HG02973 (cell line): ENCODE results near the gene TADA2A.

Experiments used
- ATAC-seq: cut with Tn5 transposase; IDR thresholded peaks from one replicate; pipeline ENCODE4 v1.9.1; 2021; ENCODE audit warnings: moderate library complexity; ENCODE audit not compliant: unreplicated experiment

TADA2A gene, protein sequence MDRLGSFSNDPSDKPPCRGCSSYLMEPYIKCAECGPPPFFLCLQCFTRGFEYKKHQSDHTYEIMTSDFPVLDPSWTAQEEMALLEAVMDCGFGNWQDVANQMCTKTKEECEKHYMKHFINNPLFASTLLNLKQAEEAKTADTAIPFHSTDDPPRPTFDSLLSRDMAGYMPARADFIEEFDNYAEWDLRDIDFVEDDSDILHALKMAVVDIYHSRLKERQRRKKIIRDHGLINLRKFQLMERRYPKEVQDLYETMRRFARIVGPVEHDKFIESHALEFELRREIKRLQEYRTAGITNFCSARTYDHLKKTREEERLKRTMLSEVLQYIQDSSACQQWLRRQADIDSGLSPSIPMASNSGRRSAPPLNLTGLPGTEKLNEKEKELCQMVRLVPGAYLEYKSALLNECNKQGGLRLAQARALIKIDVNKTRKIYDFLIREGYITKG

DNA sequence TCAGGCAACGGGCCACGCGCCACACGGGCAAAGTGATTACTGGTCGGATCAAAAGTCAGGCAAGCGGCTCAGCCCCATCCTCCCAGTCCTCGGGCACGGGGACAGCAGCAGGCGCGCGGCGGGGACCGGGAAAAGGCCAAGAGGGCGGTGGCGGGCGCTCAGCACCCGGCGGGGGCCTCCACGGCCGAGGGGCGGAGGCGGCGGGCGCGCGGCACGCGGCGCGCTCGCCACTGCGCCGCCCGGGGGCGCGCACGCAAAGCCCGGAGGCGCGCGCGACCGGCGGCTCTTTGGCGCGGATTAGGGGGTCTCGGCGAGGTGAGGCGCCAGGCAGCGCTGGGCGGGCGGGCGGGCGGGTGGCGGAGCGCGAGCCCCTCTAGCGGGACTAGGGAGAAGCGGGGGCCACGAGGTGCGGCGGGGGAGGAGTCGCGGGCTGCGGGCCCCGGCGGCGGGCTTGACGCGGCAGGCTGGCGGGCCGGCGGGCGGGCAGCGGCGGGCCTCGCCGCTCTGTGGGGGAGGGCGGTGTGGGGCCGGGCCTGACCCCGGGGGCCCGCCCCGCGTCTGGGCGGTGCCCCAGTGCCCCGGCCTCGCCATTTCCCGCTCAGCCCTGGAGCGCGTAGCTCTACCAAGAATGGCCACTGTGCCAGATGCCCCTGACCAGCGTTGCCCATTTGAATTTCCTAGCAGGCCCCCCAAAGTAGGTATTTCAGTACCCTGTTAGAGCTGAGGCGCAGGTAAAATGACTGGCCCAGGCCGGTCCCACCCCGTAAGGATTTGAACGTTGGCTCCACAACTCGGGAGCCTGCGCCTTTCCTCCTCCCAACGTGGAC lies at the start of gene TADA2A, which contains the start of gene ACACA:
TADA2A (plus strand) TSS at position 252 of the 827 bp plus-strand sequence. CDS start 4,480 bp downstream, outside the sequence.
ACACA (minus strand) TSS at position 202 of the 827 bp plus-strand sequence. CDS start 537 bp downstream, outside the sequence.
- ATAC-seq, result peak; percentile 84

DNA sequence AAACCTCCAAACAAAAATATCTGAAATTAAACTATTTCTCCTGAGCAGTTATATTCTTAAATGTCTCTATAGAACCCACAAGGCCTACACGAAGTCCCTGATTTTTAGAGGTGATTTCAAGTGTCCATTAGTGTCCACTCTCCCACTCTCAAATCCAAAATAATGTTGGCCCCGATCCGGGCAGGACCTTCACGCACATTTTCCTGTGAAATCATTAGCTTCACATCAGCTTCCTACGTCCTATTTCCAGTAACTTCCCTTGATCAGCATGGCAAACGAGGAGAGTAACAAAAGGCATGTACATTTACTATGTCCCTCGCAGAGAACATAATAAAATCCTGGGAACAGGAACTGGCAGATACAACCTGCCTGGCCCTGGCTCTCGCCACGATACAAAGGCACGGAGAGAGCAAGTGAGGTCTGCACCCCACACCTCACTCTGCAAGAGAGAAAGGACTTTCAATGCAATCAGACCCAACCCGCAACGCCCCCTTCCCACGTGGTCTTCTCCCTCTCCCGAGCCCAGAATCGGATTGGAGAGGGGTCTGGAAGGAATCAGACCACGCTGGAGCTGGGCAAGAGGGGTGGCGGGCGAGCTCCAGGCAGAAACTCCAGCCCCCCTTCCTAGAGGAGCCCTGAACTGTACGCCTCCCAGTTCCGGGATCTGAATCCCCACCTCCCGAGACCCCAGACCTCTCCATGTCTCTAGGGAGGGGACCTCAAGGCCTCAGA lies 48.4 kb upstream of the TADA2A start:
- peak; percentile 12 for ATAC-seq

DNA sequence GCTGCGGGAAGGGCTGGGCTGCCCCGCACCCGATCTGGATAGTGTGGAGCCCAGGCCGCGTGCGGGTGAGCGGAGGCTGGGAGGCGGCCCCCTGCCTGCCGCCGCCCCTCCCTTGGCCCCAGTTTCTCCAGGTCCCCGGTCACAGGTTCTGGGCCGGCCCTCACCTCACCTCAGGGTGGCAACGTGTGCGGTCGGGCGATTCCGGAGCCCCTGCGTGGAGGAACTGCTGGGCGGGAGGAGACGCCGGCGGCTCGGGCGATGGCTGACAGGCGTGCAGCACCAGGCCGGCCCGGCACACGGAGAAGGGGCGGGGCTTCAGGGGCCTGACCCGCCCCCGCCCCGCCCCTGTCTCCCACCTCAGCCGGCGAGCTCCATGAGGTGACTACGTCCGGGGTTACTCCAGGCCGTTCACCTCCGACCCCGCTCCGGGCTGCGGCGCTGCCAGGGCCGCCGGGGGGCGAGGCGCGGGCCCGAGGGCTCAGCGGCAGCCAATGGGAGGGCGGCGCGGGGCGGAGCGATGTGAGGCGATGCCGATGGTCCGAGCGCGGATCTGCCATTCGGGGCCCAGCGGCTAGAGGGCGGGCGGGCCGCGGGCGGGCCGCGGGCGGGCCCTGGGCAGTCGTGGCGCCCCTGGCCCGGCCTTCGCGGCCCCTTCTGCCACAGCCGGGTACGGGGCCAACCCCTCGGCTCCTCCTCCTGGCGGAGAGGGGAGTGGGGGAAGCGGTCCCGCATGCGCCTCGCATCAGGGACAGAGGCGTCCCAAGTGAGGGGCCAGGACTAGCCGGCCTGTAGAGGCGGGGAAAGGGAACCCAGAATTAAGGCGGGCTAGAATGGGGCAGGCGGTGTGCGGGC lies 47.6 kb upstream of the TADA2A start:
- peak; percentile 94 for ATAC-seq

DNA sequence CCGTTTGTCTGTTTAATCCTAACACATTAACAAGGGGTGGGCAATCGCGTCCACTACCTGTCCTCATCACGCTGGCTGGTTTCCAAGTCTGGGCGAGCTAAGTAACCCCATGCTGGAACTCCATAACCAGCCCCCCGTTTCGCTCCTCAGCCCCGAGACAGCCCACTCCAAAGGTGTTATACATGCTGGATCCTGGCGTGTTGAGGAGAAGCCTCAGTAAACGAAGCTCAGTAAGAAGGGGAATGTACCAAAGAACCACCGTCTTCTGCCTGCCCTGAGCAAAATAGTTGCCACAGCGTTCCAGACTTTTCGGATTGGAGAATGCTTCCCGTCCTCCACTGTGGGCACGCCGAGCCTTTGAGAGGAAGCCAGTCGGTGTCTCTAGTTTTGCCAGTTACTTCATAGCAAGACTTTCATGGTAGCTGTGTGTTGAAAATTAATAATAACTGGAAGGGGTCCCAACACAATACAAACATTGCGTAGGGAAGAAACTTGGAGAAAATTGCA lies 47.0 kb upstream of the TADA2A start:
- ATAC-seq, result no peak

DNA sequence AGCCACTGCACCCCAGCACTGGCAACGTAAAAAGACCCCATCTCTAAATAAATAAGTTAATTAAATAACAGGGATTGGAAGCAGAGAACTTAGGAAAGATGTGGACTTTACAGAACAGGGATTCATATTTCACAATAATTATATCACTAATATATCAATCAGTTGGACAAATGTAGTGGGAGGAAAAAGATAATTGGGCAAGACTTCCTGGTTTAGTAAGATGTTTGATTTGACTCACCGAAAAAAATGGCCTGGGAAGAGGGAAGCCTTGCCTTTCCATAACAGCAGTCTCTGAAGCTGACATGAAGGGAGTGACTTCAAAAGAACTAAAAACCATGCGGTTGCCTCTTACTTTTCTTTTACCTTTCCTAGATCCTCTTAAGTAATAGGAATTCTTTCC lies 46.1 kb upstream of the TADA2A start:
- no peak for ATAC-seq

DNA sequence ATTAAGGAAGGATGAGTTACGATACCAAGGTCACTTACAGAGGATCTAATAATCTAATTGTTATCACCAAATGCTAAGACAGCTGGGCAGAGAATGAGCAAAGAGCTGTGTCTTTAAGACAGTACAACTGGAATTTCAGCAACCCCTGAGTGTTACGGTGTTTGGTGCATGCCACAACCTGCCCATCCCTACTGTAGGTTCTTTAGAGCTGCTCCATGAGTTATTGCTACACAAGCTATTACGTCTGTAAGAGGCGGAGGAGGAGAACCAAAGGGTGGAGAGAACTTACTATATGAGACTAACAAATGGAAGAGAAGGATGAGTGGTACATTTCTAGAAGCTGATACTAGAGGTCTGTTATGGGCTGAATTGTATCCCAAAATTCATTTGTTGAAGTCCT lies 45.1 kb upstream of the TADA2A start:
- no peak for ATAC-seq

DNA sequence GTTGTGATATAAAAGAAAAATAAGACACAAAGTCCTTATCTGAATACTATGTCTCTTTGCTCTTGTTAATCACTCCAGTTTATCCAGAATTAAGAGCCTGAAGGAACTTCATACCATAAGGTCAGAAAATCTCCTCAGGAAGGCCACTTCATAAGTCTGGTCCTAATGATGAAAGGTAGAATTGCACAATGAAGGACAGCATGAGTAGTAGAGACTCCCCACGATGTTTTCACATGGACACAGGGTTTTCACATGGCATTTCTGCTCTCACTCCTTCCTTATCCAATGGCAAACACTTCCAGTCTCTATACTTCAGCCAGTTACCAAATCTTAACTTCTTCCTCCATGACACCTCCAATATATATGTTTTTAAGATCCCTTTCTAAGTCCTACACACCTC lies 41.1 kb upstream of the TADA2A start:
- no peak for ATAC-seq

DNA sequence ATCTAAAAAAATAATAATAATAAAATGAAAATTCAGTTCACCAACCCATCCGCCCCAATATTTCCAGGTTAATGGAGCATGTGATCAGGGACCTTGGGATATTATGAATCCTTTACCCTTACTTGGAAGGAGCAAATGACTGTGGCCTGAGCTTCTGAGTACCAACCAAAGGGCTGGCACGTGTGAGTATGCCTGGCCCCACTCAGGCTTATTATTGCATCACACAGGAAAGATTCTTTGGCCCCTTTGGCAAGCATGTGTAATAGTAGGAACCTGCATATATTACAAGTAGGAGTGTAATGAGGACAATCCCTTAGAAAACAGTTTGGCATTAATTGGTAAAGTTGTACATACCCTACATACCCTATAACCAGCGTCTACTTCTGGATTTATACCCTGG lies 38.1 kb upstream of the TADA2A start:
- no peak for ATAC-seq

DNA sequence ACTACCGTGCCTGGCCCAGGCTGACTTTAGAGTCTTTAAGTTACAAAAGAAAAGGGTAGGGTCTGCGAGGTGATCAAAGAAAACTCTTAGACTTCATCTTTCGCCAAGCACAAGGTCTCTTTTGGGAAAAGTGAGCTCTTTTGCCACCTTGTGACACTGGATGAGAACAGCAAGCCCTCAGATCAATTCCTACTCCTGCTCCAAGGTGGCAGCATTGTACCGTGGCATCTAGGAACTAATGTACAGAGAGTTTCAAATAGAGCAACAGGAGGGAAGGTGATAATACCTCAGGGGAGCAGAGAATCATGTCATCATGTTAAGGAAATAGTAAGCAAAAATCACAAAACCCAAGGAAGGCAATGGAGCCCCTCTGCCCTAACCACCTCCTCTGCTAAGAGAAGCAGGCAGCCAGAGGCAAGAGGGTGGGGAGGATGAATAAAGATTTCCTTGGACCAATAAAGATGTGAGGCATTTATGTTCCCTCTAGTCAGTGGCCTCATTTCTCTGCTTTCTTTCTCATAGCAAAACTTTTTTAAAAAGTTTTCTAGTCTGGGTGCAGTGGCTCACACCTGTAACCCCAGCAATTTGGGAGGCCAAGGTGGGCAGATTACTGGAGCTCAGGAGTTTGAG lies 33.0 kb upstream of the TADA2A start:
- no peak for ATAC-seq

DNA sequence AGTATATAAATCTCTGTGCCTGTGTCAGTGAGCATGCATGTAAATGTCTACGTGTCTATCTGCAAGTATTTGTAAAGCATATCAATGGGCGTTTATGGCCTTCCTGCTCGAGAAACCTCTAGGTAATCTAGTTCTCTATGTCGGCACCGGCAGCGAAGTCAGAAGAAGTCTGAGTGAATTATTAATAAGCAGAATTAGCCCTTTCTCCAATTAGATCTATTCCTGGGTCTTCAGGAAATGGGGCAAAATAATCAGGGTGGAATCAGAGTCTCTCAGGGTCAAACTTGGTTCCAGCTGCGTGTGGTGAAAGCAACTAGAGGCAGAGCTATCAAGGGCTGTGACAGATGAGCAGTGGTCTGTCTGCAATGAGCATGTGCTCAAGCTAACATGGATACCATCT lies 31.0 kb upstream of the TADA2A start, which contains the start of gene C17orf78:
C17orf78 (plus strand) TSS at position 280 of the 400 bp plus-strand sequence; CDS start at position 388, 108 bp downstream.
- ATAC-seq, result no peak

DNA sequence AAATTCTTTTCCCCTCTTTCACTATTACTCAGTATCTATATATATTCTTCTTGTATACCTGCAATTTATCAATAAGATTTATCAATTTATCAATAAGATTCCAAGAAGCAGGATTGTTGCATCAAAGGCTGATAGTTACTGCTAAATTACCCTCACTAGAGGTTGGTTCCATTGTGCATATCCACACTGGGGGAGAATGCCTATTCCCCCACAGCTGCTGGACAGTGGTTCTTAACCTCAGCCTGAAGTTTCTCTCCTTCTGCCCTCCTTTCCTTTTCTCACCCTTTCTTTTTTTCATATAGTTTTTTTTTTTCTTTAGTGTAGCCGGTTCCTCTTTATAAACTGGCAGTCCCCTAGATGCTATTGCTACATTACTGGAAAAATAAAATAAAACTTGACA lies 24.6 kb upstream of the TADA2A start:
- ATAC-seq, result no peak

DNA sequence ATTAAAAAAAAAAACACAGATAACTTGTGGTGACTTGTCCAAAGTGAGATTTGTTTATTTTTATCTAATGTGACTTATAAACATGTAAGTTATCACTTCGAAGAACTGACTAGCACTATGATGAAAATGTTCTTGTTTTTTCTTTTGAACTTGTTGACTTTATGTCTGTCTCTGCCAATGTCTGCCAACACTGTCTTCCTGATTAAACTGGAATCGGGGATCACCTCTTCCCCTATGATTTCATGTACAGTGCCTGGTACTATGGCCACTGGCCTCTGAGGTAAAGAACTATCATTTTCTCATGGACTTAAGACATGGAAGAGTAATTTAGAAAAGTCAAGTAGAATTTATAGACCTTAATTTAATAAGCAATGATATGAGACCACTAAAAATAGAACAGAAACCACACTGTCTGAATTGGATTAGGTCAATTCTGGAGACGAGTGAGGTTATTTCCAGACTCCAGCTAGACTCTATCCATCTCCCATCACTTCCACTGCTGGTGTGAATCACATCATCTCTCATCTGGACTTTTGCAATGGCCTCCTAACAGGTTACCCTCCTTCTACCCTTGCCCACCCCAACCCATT lies 22.0 kb upstream of the TADA2A start:
- no peak for ATAC-seq

DNA sequence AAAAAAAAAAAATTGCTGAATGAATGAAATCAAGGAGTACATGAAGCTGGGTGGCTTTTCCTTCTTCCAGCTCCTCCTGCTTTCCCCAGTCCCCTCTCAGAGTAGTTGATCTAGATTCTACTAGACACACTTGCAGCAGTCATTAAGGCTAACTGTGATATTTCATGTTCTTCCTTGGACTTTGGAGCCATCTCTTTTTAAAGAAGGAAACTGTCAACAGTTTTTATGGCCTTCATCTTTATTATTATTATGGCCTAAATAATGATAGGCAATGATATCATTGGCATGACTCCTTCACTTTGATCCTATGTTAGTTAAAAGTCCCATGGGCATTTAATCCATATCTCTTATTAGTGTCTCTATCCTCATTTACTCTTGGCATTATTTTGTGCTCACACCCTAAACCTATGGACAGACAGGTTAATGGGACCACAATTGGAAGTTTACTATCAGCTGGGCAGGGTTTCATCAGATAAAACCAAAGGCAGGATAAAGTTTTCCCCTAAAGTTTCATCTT lies 21.2 kb upstream of the TADA2A start:
- no peak for ATAC-seq

DNA sequence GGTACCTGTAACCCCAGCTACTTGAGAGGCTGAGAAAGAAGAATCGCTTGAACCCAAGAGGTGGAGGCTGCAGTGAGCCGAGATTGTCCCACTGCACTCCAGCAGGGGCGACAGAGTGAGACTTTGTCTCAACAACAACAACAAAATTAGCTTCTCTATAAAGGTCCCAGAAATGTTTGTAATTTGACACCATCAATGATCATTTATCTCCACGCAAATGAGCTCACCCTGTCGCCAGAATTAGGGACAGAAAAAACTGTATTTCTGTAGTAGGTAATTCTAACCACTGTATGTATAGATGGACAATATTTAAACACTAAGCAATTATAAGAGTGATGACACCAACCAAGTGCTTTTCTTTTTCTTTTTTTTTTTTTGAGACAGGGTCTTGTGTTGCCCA lies 20.2 kb upstream of the TADA2A start:
- no peak for ATAC-seq

DNA sequence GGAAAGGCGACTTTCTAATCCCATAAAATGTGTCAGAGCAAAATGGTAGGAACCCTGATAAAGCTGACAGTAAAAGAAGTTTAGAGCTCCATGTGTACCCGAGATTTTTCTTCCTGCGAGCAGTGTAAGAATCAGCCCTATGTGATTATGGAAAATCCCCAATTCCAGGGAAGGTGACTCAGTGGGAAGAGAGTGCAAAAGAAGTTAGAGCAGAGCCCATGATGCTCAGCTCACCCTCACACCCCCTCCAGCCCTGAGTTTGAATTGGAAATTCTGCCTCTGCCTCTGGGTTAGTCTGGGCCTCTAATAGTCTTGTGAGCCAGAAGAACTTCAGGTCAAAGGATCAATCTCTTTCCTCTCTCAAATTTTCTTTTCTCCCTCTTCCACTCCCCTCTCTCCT lies 18.4 kb upstream of the TADA2A start:
- no peak for ATAC-seq

DNA sequence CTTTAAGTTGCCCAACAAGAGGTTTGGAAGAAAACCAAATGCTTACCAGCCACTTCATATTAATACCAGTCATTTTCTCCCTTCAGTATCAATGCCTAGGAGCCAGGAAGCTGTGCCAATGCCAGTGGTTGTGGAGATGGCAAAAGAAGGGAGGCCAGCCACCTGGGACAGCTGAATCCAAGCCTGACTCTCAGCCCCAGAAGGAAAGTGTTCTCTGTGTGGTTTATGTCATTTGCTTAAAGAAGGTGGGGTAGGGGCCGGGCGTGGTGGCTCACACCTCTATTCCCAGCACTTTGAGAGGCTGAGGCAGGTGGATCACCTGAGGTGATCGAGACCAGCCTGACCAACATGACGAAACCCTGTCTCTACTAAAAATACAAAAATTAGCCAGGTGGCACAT lies 17.5 kb upstream of the TADA2A start:
- ATAC-seq, result no peak

DNA sequence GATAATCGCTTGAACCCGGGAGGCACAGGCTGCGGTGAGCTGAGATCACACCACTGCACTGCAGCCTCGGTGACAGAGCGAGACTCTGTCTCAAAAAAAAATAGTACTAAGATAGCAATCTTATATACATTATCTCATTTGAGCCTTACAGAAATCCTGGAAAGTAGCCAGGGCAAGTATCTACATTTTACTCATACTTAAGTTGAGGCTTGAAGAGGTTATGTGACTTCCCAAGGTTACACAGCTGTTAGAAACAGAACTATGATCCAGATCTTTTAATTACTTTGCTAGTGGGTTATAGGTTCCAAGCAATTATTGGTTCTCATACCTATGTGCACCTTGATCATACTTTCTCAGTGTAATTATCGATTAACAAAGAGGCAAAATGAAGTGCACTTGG lies 15.5 kb upstream of the TADA2A start:
- no peak for ATAC-seq

DNA sequence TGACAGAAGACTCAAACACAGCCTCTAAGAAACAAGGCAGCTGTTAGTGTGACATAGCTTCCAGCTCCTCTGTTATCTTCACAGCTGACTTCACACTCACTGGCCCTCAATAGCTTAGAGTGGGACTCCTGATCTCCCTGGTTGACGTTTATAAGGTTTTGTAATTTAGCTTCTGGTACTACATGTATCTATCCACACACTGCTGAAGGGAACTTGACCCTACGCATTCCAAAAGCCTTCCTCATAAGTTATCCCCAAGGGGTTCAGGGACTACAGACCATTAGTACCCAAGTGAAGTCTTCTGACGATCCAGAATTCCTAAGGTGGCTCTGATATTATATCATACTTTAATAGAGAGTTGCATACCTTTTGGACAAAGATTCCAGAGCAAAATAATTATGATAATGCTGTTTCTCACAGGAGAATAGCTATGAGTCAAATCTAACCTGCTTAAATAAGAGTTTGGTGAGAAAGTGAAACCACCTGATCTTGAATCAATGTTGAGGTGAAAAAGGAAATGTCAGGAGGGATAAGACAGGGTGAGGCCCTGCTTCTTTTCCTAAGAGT lies 14.6 kb upstream of the TADA2A start:
- no peak for ATAC-seq

DNA sequence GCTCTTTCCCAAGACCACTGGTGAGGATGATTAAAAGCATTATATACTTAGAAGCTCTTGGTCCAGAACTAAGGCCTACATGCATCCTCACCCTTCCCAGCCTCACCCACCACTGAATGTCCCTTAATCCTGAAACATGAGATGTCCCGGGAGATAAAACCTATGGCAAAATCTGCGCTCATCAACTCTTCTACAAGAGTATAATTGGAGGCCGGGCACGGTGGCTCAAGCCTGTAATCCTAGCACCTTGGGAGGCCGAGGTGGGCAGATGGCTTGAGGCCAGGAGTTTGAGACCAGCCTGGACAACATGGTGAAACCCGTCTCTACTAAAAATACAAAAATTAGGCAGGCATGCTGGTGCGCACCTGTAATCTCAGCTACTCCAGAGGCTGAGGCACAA lies 13.3 kb upstream of the TADA2A start:
- no peak for ATAC-seq
